NCI-H524 (cell line): Measurements from ENCODE around the gene CAND2.
"Not testable (repeated sequence)": the region's sequence is repeated elsewhere in the genome, so short reads cannot be mapped to it uniquely, and the experiment has no call there.

Experiments
- DNase-seq, 2 experiments: peaks; one replicate each; lab custom pipeline; 2025; lab: John Stamatoyannopoulos, UW

The CAND2 gene

DNA sequence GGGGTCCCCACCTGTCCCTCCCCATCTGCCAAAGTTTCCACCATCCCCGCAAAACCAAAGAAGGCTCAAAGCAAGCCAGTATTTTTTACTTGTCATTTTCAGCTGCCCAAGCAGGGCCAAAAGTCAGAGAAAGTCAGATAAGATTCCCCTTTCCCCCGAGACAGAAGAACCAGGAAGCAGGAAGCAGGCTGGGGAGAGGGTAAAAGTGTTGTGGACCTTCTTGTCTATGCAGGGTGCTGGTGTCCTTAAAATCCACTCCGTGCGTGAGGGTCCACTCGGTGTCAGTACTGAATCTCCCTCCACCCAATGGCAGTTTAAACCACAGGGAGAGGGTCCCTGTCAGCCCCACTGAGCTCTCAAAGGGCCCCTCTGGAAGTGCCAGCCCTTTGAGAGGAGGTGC lies 65.1 kb downstream of the CAND2 start:
- DNase-seq, result no peak

DNA sequence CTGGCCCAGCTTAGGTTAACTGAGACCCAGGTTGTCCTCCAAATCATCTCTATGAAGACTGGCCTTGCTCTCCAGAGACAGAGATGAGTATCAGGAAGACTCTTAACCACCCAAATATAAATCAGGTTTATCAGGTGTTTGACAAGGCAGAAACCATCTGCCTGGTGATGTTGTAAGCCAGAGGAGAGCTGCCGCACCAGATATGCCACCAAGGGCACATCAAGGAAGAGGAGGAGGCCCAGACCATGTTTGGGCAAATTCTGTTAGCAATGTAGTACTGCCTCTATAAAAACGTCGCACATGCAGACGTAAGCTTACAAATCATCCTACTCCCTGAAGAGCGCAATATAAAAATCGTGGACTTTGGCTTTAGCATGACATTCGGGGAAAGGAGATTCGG lies 65.9 kb downstream of the CAND2 start:
- no peak for DNase-seq

DNA sequence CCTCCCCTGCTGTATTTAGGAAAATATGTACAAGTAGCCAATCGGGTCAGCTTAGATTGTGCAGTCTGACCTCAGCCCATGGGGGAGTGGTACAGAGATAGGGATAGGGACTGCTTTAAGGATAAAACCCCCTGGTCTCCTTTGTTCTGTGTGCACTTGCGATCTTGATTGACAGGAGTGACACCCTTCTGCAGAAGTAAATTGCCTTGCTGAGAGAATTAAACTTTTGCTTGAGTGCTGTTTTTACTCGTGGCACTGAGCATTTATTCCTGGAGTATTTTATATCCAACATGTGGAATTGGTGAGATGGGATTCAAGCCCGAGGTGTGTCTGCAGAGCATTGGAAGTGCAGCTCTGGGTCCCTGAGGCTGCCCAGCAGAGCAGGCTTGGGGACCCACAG lies 68.8 kb downstream of the CAND2 start:
- DNase-seq, result no peak

DNA sequence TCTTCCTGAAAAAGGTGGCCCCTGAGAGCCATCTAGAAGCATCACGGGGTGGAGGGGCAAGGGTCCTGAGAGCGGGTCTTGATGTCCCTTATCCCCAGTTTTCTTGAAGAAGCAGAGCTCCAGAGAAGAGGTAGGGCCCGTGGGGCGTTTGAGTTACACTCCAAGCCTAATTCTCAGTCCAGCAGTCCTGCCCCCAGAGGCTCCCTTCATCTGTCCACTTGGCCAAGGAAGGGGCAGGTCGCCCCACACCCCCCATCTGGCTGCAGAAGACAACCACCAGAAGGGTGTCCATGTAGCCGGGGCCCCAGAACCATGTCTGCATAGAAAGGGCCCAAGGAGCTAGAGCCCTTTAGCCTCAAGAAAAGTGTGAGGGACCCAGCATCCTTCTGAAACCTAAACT lies 70.4 kb downstream of the CAND2 start:
- DNase-seq, result no peak

DNA sequence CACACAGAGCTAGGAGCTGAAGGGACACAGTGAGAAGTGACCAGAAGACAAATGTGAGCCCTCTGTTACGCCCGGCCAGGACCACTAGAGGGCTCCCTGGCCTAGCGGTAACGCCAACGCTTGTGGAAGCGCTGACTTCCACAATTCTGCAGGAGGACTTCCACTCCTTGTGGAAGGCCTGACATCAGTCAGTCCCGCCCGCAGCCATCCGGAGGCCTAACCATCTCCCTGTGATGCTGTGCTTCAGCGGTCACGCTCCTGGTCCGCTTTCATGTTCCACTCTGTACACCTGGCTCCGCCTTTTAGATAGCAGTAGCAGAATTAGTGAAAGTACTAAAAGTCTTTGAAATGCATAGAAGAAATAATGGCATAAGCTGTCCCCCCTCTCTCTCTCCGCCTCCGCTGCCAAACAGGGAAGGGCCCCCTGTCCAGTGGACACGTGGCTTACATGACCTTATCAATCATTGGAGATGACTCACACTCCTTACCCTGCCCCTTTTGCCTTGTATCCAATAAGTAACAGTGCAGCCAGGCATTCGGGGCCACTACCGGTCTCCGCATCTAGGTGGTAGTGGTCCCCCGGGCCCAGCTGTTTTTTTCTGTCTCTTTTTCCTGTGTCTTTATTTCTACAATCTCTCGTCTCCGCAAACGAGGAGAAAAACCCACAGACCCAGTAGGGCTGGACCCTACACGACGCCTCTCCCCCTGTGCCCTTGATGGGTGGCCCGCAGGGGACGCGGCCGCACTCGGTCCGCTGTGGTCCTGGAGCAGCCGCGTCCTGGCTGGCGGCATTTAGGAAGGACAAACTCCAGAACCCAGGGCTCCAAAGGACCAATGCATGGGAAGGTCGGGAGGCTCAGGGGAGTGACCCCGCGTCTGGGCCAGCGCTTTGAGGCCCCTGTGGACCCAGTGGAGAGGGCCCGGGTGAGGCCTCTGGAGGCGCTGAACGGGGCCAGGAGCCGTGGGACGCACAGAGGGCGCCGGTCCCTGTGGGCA lies 71.9 kb downstream of the CAND2 start:
- DNase-seq, result peak; percentile 65 to 83

DNA sequence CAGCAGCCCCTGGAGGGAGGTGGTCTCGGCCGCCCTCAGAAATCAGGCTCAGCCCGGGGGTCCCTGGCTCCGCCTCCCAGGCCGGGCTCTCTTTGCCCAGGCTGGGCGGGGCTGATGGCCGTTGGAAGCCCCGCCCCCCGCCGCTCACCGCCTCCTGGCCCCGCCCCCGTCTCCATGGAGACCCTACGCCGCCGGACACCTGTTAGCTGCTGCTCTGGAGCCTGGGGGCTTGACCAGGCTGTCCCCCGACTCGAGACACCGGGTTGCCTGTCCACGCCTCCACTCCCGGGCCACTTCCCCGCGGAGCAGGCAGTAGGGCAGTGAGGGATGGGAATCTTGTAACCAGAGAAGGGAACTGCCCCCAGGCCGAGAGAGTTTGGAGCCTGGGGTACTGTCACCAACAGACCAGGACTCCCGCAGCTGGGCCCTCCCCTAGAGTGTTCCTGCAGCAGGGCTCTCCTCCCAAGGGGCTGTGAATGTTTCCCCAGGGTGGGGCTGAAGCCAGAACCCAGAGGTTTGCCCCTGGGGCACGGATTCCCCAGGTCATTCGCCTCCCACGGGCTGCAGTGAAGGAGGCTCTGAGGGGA lies 72.6 kb downstream of the CAND2 start:
- DNase-seq, result peak in 1 of 2 experiments; percentile 15

DNA sequence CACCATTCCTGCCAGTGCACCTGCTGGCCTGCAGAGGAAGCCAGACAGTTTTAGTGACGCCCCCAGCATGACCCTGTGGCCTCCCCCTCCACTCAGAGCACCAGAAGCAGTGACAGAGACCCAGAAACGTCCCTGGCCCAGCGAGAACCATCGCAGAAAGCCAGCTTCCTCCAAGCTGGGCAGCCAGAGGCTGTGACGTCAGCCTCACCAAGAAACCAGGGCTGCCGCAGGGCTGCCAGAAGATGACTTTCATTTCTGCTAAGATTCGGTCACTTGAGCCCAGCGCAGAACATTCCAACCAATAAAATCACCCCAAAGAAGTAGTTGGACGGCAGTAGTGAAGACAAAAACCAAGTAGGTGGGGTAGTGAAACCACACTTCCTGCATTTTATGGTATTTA lies 74.5 kb downstream of the CAND2 start:
- DNase-seq, result no peak

DNA sequence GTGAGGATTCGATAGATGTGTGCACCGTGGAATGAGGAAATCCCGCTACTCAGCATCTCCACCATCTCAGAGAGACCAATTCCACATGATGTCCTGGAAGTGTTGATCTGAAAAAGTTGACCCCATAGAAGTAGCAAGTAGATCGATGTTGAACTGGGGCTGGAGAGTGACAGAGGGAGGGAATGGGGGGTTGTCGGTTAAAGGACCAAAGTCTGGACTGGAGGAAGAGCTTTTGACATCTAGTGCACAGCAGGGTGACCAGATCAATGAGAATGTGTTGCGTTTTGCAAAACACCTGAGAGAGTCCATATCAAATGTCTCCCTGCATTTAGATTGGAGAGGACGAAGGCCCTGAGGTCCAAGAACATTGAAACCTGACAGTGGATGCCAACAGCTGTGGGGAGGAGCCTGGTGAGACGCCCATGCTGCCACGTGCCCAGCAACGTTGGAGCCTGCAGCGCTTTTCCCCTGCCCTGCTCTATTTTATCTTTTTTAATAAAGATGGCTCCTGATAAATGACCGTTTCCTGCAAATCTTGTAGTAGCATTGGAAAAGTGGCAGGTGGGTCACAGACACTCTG lies 75.0 kb downstream of the CAND2 start:
- no peak for DNase-seq

DNA sequence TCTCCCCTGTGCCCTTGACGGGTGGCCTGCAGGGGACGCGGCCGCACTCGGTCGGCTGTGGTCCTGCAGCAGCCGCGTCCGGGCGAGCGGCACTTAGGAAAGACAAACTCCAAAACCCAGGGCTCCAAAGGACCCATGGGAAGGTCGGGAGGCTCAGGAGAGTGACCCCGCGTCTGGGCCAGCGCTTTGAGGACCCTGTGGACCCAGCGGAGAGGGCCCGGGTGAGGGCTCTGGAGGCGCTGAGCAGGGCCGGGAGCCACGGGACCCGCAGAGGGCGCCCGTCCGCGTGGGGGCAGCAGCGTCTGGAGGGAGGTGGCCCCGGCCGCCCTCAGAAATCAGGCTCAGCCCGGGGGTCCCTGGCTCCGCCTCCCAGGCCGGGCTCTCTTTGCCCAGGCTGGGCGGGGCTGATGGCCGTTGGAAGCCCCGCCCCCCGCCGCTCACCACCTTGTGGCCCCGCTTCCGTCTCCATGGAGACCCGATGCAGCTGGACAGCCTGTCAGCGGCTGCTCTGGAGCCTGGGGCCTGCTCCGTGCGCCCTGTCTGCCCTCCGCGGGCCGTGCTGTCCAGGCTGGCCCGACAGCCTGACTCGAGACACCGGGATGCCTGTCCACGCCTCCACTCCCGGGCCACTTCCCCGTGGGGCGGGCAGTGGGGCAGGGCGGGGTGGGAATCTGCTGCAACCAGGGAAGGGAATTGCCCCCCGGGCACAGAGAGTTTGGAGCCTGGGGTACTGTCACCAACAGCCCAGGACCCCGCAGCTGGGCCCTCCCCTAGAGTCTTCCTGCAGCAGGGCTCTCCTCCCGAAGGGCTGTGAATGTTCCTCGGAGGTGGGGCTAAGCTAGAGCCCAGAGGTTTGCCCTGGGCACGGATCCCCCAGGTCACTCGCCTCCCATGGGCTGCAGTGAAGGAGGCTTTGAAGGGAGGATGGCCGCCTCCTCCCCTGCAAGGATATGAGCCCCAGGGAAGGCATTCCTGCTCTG lies 79.7 kb downstream of the CAND2 start:
- DNase-seq, result peak in 1 of 2 experiments; percentile 40

DNA sequence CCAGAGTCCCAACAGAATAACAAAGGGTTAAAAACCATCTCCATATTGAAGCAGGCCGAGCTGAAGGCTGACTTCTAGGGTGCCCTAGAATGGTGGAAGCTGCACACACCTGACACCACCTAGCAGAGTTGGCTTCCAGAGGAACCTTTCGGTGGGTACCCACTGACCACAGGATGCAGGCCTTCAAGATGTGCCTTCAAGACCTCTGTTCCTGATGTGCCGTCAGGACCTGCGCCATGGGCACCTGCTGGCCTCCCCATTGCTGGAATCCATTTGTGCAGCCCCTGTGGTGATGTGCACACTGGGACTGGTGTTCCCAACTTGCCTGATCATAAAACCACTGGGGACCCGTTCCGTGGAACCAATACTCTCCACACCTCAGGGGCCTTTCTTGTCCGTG lies 80.6 kb downstream of the CAND2 start:
- DNase-seq, result no peak

DNA sequence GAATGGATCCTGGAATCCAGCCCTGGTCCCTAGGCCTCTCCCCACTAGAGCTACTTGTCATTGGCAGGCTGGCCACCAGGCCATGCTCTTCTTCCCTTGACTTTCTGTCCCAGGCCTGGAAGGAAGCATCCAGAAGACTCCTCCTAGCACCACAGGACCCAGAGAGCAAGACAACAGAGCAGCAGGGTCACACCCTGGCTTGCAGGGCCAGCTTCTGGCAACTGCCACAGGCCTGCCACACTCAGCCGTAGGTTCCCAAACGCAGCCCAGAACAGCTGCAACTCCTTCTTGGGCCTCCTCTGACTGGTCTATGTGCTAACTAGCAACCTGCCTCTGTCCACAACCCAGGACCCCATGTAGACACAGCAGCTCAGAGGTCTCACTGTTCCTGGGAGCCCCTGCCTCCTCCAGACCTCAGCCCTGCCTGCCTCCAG lies 81.7 kb downstream of the CAND2 start:
- DNase-seq, result no peak

DNA sequence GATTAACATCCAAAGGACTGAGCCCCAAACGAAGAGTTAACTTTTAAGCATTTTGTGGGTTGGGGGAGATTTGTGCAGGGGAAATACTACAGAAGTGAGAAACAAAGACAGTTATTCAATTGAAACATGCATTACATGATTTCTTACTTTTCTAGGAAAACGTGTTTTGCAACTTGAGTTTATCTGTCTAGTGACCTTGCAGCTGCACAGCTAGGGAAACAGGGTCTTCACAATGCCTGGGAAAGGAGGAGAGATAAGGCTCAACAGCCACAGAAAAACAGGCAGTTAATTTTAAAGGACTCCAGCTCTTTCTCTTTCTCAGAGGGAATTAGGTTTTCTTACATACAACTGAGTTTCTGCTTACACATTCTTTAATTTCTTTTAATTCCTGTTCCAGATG lies 82.3 kb downstream of the CAND2 start:
- not testable (repeated sequence) for DNase-seq

DNA sequence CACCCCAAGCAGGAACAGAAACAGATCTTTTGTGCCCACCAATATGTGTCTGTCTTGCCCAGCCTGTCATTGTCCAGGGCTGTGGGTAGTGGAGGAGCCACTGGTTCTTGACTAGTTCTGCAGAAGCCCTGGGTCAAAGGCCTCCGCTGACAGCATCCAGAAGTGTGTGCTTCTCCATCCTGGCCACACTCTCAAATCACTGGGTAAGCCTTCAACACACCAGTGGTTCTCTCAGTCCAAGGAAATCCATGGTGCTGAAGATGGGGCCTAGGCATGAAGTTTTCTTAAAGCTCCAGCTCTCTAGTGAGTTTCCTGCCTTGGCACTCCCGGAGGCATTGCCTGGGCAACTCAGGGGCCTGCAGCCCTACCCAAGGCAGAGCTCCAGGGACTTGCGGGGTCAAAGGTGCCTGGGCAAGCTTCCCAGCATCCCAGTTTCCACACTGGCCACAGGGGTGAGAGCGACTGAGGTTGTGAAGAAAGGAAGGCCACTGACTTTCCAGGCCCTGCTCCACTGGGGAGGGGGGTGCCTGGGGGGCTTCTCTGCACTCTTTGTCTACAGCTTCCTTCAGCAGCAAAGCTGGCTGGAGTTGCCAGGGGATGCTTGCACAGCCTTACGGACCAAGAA lies 82.8 kb downstream of the CAND2 start:
- DNase-seq, result no peak

DNA sequence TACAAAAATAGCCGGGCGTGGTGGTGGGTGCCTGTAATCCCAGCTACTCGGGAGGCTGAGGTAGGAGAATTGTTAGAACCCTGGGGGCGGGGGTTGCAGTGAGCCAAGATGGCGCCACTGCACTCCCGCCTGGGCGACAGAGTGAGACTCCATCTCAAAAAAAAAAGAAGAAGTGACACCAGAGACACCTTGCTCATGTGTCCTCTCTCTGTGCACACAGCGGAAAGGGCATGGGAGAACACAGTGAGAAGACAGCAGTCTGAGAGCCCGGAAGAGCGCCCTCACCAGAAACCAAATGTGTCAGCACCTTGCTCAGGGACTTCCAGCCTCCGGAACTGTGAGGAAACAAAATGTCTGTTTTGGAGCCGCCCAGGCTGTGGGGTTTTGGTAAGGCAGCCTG lies 85.4 kb downstream of the CAND2 start:
- DNase-seq, result not testable (repeated sequence)

DNA sequence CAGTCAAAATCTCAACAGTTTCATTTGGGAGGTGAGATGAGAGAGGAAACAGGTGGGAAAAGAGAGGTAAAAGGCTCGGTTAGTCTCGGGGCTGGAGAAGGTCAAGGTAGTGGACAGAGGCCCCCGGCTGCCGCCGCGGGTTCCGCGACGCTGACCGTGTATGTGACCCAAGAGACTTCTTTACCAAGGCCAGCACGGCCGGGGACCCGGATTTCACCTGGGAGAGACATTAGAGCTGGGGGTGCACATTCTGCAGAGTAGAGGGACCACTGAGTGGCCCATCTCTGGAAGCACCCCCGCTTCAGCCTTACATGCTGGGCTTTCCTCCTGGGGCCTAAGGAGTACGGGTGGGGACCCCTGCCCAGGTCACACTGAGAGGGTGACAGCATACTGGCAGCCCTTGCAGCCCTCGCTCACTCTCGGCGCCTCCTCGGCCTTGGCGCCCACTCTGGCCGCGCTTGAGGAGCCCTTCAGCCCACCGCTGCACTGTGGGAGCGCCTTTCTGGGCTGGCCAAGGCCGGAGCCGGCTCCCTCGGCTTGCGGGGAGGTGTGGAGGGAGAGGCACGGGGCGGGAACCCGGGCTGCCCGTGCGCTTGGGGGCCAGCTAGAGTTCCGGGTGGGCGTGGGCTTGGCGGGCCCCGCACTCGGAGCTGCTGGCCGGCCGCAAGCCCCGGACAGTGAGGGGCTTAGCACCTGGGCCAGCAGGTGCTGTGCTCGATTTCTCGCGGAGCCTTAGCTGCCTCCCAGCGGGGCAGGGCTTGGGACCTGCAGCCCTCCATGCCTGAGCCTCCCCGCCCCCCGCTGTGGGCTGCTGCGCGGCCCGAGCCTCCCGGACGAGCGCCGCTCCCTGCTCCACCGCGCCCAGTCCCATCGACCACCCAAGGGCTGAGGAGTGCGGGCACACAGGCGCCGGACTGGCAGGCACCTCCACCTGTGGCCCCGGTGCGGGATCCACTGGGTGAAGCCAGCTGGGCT lies 86.1 kb downstream of the CAND2 start:
- no peak for DNase-seq

DNA sequence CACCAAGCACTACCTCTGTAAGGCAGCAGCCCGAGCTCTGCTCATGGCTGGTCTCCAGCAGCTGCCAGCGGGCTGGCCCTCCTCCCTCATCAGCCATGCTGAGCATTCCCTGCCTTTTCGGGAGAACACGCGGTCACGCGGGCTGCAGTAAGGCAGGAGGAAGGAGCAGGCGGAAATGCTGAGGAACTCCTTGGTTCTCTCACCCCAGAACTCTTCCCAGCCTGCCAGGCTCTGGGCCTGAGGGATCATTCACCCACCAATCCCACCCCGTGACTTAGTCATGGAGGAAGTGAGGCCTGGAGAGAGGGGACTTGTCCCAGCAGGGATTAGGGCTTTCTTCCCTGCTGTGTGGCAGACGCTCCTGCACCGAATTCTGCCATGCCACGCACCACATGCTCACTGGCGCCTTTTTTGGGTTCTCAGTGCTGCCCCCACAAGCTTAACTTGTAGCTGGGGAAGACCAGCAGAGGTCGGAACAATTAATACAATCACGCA lies 87.8 kb downstream of the CAND2 start:
- DNase-seq, result peak; percentile 65 to 87
